Measurements from ENCODE around the gene PNLIP.

The PNLIP gene
- 0 reads per million in 2 experiments for total RNA-seq

DNA sequence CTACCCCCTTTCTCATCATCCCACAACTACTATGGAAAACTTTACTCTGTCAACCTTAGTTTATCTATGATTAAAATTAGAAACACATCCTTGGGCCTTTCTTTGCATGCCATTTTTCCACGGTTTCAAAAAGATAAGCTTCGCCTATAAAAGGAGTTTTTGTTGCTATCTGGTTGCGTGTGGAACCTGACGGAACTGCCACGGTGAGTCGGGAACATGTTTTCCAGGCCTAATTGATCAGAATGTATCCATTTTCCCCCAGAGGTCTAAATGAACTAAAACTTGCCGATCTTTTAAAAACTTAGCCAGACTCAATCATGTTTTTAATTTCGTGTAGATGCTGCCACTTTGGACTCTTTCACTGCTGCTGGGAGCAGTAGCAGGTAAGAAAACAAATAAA lies at the start of gene PNLIP:
Gene PNLIP (plus strand): TSS at position 176 of the 400 bp plus-strand sequence. CDS start 162 bp downstream, at position 338.
- DNase-seq (ENCODE audit: low read depth) = no peak

DNA sequence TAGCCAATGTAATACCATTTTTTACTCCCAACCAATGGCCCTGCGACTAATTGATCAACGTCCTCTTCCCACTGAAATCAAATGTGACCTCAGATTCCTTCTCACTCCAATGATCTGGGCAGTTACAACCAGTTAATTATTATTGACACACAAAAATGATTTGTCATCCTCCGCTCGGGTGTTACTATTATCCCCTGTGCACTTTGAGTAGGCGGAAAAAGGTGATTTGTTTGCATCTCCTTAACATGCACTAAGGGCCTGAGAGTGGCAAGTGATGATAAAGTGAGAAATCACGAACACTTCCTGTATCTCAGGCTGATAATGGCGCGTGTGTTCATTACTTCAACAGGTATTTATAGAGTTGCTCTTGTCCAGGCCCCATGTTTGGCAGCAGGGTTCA lies 40.9 kb upstream of the PNLIP start:
- DNase-seq (ENCODE audit: low read depth) = no peak

GRCh38 chr10:116510565-116510964 lies 35.2 kb upstream of the PNLIP start:
- DNase-seq (ENCODE audit: low read depth) = no peak

DNA sequence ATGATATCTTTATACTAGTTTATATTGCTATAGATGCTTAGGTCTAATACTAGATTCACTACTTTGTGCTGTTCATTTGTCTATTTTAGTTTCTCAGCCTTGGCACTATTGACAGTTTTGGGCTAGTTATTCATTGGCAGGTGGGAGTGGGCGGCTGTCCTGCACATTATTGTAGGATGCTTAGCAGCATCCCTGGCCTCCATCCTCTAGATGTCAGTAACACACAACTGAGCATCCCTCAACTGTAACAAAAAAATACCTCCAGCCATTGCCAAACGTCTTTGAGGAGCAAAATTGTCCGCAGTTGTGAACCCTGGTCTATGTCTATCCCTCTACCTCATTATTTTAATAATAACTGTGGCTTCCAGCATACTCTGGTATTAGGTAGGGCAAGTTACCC lies 34.4 kb upstream of the PNLIP start:
- no peak for DNase-seq (ENCODE audit: low read depth)

GRCh38 chr10:116521424-116522290 lies 24.1 kb upstream of the PNLIP start:
- no peak for DNase-seq (ENCODE audit: low read depth)

DNA sequence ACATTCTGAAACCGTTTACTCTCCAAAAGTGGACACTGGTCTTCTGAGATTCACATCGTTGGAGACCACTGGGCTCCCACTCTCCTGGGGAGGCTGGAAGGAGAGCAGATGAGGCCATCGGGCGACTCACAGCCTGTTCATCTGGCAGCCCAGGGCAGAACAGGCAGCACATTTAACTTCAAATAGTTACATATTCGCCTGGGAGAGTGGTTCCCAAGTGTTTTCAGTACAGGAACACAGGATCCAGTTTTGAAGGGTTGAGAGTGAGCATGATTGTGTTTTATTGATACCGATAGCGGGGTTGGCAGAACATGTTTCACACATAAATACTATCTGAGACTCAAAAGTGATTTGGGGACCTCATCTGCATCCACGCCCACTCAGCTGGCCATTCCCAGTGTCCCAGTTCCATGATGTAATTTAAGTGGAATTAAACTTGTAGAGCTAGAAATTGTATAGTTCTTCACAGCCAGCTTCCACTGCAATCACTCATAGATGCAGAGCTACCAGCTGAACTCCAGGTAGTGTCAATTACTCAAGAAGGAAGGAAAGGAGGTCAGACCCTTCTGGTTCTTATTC lies 22.8 kb upstream of the PNLIP start:
- no peak for DNase-seq (ENCODE audit: low read depth)

DNA sequence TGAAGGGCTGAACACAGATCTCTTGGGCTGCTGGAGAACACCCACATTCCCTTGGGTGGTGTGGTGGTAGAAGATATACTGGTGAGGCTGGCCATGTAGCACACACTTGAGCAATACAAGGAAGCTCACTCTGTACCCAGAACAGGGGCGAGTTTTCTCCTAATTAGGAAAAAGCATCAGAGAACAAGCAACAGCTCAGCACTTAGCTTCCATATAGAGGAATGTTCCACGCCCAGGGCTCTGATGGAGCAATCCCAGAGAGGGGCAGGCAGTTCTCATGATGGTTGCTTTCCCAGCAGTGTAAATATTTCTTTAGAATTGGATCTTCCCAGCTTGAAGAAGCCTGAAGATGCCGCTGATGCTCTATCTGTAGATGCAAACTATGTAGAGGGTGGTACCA lies 21.0 kb upstream of the PNLIP start:
- DNase-seq (ENCODE audit: low read depth) = no peak

DNA sequence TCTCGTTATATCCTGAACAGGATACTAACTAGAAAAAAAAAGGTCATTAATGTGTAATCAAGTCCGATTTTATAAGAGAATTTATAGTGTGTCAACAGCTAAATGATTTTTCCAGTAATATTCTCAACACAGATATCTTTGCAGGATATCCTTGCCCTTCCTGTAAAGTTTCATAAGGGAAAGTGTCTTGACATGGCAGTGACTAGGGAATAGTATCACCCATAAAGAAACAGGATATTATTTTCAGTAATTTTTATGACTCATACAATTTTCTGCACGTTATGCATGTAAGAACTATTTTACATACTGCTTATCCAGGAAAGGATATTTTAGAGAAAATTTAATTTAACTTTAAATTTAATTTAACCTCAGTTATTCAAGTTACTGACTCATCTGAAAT lies 19.5 kb upstream of the PNLIP start:
- DNase-seq (ENCODE audit: low read depth) = no peak

DNA sequence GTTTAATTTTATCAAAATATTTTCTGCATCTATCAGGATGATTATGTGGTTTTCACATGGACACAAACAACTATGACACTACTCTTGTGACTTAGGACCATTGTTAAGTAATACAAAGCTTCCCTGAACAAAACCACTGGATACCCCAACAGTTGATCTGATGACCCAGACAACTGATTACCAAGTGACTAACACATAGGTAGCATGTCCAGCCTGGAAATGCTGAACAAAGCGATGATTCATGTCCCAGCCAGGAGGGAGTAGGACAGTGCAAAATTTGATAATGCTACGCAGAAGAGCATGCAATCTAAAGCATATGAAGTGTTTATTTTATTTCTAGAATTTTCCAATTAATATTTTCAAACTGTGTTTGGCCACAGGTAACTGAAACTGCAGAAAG lies 8.9 kb upstream of the PNLIP start:
- no peak for DNase-seq (ENCODE audit: low read depth)

- DNase-seq (ENCODE audit: low read depth) = no peak
Measured at GRCh38 chr10:116538456-116538855, 7.3 kb upstream of the PNLIP start.

DNA sequence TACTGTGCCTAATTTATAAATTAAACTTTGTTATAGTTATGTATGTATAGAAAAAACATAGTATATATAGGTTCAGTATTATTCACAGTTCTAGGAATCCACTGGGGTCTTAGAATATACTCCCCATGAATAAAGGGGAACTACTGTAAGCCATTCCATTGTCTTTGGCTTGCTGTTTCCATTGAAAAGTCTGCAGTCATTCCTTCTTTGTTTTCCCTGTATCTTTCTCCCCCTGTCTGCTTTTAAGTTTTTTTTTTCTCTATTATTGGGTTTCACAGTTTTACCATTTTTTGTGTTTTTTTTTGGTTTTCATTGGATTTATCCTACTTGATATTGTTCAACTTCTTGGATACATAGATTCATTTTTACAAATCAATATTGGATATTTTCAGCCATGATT lies 6.7 kb upstream of the PNLIP start:
- no peak for DNase-seq (ENCODE audit: low read depth)

- no peak for DNase-seq (ENCODE audit: low read depth)
Measured at GRCh38 chr10:116540814-116541213, 4.9 kb upstream of the PNLIP start.

GRCh38 chr10:116542007-116542677 lies 3.6 kb upstream of the PNLIP start:
- DNase-seq (ENCODE audit: low read depth) = no peak

GRCh38 chr10:116545122-116545521 lies 609 bp upstream of the PNLIP start:
- no peak for DNase-seq (ENCODE audit: low read depth)

- no peak for DNase-seq (ENCODE audit: low read depth)
Measured at GRCh38 chr10:116548301-116548700, 2.6 kb downstream of the PNLIP start.

DNA sequence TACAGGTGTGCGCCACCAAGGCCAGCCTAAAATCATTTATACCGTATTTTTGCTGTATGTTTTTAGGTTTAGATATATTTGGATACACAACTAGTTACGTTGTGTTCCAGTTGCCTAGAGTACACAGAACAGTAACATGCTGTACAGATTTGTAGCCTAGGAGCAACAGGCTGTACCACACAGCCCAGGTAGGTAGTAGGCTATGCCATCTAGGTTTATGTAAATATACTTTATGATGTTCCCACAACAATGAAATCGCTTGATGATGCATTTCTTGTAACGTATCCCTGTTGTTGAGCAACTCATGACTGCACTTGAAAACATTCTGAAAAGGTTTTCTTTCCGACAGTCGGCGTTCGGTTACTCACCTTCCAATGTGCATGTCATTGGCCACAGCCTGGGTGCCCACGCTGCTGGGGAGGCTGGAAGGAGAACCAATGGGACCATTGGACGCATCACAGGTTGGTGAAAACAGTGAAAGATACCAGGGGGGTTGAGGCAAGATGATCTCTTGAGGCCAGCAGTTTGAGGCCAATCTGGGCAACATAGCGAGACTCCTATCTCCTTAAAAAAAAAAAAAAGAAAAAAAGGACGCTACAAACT lies 7.7 kb downstream of the PNLIP start:
- DNase-seq (ENCODE audit: low read depth) = no peak

DNA sequence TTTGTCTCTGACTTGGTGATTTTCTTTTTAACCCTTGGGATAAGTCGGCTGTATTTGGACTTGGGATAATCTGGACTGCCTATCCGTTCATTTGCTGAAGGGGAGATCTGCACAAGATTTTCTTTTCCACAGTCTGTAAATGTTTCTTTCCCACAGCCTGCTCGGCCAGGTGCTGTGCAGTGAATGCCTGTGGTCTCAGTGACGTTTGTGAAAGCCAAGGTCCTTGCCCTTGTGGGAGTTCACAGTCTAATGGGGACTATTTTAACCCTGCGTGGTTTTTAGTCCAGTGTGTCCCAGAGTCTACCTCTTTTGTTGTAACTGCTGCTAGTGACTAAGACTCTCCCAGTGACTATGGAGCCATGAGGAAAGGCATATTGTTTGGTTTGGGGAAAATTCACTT lies 8.9 kb downstream of the PNLIP start:
- no peak for DNase-seq (ENCODE audit: low read depth)

DNA sequence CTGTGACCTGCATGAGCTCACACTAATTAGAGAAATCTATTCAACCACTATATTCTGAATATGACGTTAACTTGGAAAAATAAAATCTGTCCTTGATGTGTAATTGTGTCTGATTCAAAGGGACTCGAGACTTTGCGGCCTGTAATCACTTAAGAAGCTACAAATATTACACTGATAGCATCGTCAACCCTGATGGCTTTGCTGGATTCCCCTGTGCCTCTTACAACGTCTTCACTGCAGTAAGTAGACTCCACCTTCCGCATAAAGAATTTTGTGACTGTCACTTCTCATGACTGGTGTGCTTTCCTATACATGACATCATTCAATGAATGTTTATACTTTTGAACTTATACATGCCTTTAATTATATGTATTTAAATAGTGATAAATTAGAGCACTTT lies 10.1 kb downstream of the PNLIP start:
- DNase-seq (ENCODE audit: low read depth) = no peak

- DNase-seq (ENCODE audit: low read depth) = no peak
Measured at GRCh38 chr10:116557305-116557880, 11.7 kb downstream of the PNLIP start.

DNA sequence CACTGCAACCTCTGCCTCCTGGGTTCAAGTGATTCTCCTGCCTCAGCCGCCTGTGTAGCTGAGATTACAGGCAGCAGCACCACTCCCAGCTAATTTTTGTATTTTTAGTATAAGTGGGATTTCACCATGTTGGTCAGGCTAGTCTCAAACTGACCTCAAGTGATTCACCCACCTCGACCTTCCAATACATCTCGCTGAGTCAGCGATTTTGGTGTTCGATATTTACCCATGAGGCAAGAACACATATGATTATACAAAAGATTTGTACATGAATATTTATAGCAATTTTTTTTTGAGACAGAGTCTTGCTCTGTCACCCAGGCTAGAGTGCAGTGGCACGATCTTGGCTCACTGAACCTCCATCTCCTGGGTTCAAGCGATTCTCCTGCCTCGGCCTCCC lies 19.8 kb downstream of the PNLIP start:
- no peak for DNase-seq (ENCODE audit: low read depth)

DNA sequence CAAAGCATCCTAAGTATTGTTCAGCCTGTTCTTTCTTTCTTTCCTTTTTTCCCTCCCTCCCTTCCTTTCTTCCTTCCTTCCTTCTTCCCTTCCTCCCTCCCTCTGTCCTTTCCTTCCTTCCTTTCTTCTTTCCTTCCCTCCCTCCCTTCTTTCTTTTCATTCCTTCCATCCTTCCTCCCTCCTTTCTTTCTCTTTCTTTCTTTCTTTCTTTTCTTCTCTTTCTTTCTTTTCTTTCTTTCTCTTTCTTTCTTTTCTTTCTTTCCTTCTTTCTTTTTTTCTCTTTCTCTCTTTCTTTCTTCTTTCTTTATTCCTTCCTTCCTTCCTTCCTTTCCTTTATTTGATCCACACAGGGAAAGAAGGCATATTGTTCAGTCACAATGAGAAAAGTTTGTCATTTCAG lies 21.2 kb downstream of the PNLIP start:
- no peak for DNase-seq (ENCODE audit: low read depth)

DNA sequence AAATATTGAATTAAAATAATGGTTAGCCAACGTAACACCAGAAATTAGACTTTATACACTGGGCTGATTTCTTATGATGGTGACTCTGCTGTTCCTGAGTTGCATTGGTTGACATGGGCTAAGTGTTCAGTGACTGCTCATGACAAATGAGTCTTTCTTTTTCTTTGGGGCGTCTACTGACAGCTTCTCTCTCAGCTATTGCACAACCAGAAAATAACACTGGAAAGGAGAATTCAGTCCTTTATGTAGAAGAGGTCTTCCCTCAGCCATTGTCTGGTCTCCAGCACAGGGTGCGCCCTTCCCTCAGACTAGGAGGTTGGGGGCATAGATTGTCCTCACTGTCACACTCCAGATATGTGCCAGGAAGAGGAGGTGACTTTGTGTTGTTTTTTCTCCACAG lies 21.6 kb downstream of the PNLIP start:
- no peak for DNase-seq (ENCODE audit: low read depth)
